ENCODE measurements around the gene UBN1. TPM values are rescaled to one million over a fixed set of nuclear protein-coding genes. Genes with fewer than 3 reads are reported as not detected.

Gene UBN1
- polyA plus RNA-seq, 1 donor (not counting 4 experiments of a cell fraction or from before 2014, with no cell fraction given) = 11.5 TPM

DNA sequence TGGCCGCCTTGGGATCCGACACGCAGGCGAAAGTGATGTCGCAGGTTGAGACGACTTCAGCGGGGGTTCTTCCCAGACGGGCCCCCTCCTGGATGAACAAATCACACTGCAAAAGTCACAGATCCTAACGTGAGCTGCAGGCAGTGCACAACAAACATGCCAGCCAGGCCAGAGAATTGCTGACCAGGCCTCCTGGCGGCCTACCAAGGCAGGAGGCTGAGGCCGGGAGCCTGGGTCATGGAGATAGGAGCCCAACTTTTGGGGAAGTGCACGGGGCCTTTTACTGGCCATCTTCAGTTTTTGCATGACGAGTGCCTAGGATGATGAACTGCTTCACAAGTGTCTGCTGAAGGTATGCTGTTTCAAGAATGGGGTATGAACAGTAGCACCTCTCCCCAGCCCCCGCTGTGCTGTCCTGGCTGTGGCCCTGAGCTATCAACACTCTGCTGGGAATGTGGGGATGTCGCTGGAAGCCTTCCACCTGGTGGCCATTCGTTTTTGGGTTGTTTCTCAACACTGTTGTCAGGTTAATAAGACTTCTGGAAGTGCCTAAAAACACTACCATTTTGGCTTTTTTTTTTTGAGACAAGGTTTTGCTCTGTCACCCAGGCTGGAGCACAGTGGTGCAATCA, 32.6 kb upstream of the UBN1 start:
- Histone ChIP-seq H3K27me3 (ENCODE audit: control insufficient read depth, extremely low read depth, insufficient read depth, low read length) (no peaks in the 10 kb centered on the region), H3K9ac (ENCODE audit: control insufficient read depth, extremely low read depth, insufficient read depth, low read length) (no peak overlapping the region), H2AFZ (ENCODE audit: control insufficient read depth, low read length) (no peak overlapping the region), H3K9me1 (ENCODE audit: control insufficient read depth, extremely low read depth, insufficient read depth, low read length) (no peaks in the 10 kb centered on the region), H3K4me2 (ENCODE audit: control insufficient read depth, extremely low read depth, insufficient read depth, low read depth, low read length) (no peak overlapping the region), H3K4me3 (ENCODE audit: control insufficient read depth in 2 of 3, extremely low read depth in 1 of 3, insufficient read depth in 2 of 3, low read depth in 1 of 3, low read length in 3 of 3) (no peak overlapping the region), H3K79me2 (ENCODE audit: control insufficient read depth, insufficient read depth, low read length) (no peaks in the 10 kb centered on the region), H3K27ac (ENCODE audit: control insufficient read depth, insufficient read depth, low read length) (no peak overlapping the region), H3K9me3 (ENCODE audit: control insufficient read depth, low read depth, low read length) (no peaks in the 10 kb centered on the region), H3K36me3 (ENCODE audit: control insufficient read depth in 2 of 2, extremely low read depth in 1 of 2, insufficient read depth in 2 of 2, low read length in 2 of 2) (peaks cover 28 to 36% of the 10 kb centered on the region in 2 experiments), H4K20me1 (ENCODE audit: control insufficient read depth, extremely low read depth, insufficient read depth, low read length) (no peaks in the 10 kb centered on the region), H3K4me1 (ENCODE audit: control insufficient read depth, extremely low read depth, insufficient read depth, low read length) (peaks cover 2% of the 10 kb centered on the region)
- TF ChIP-seq, protein P1, sequence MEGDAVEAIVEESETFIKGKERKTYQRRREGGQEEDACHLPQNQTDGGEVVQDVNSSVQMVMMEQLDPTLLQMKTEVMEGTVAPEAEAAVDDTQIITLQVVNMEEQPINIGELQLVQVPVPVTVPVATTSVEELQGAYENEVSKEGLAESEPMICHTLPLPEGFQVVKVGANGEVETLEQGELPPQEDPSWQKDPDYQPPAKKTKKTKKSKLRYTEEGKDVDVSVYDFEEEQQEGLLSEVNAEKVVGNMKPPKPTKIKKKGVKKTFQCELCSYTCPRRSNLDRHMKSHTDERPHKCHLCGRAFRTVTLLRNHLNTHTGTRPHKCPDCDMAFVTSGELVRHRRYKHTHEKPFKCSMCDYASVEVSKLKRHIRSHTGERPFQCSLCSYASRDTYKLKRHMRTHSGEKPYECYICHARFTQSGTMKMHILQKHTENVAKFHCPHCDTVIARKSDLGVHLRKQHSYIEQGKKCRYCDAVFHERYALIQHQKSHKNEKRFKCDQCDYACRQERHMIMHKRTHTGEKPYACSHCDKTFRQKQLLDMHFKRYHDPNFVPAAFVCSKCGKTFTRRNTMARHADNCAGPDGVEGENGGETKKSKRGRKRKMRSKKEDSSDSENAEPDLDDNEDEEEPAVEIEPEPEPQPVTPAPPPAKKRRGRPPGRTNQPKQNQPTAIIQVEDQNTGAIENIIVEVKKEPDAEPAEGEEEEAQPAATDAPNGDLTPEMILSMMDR (optimal IDR thresholded peaks at IDR 0.05 in 1 of 3, IDR thresholded peaks at IDR 0.05 in 1 of 3, conservative IDR thresholded peaks at IDR 0.05 in 1 of 3; ENCODE audit: extremely low read depth in 1 of 3, insufficient read depth in 2 of 3, low read length in 3 of 3) = no peak
- no peak for TF ChIP-seq EZH2 (IDR thresholded peaks at IDR 0.05; ENCODE audit: low read length)
- dilution Hi-C loops (cut with MboI; ENCODE audit: extremely low pct_ligation_motif_present, low sequenced_read_pairs) = no loop called here
- DNase-seq (ENCODE audit: low read depth, low spot score) = no peak
- no peak for FAIRE-seq

- H3K4me2 ChIP-seq (ENCODE audit: control insufficient read depth, extremely low read depth, insufficient read depth, low read depth, low read length) = no peak overlapping the region
- dilution Hi-C loops (cut with MboI; ENCODE audit: extremely low pct_ligation_motif_present, low sequenced_read_pairs) = no loop called here
- peaks cover 25 to 45% of the 10 kb centered on the region in 2 experiments for H3K36me3 ChIP-seq (ENCODE audit: control insufficient read depth in 2 of 2, extremely low read depth in 1 of 2, insufficient read depth in 2 of 2, low read length in 2 of 2)
- DNase-seq (ENCODE audit: low read depth, low spot score) = no peak
- no peaks in the 10 kb centered on the region for H3K9me1 ChIP-seq (ENCODE audit: control insufficient read depth, extremely low read depth, insufficient read depth, low read length)
- no peak for TF ChIP-seq EZH2 (IDR thresholded peaks at IDR 0.05; ENCODE audit: low read length)
- TF ChIP-seq, protein P1 (optimal IDR thresholded peaks at IDR 0.05 in 1 of 3, IDR thresholded peaks at IDR 0.05 in 1 of 3, conservative IDR thresholded peaks at IDR 0.05 in 1 of 3; ENCODE audit: extremely low read depth in 1 of 3, insufficient read depth in 2 of 3, low read length in 3 of 3) = no peak
- no peak overlapping the region for H3K4me3 ChIP-seq (ENCODE audit: control insufficient read depth in 2 of 3, extremely low read depth in 1 of 3, insufficient read depth in 2 of 3, low read depth in 1 of 3, low read length in 3 of 3)
- no peaks in the 10 kb centered on the region for H3K79me2 ChIP-seq (ENCODE audit: control insufficient read depth, insufficient read depth, low read length)
- H3K9ac ChIP-seq (ENCODE audit: control insufficient read depth, extremely low read depth, insufficient read depth, low read length) = no peak overlapping the region
- H4K20me1 ChIP-seq (ENCODE audit: control insufficient read depth, extremely low read depth, insufficient read depth, low read length) = peaks cover 3% of the 10 kb centered on the region
- no peak overlapping the region for H3K27ac ChIP-seq (ENCODE audit: control insufficient read depth, insufficient read depth, low read length)
- no peaks in the 10 kb centered on the region for H3K4me1 ChIP-seq (ENCODE audit: control insufficient read depth, extremely low read depth, insufficient read depth, low read length)
- no peaks in the 10 kb centered on the region for H3K9me3 ChIP-seq (ENCODE audit: control insufficient read depth, low read depth, low read length)
- H2AFZ ChIP-seq (ENCODE audit: control insufficient read depth, low read length) = no peak overlapping the region
- FAIRE-seq = no peak
- no peaks in the 10 kb centered on the region for H3K27me3 ChIP-seq (ENCODE audit: control insufficient read depth, extremely low read depth, insufficient read depth, low read length)
Observed at GRCh38 chr16:4820652-4821051, 26.6 kb upstream of the UBN1 start.
